Gastroesophageal sphincter (tissue), 3 donors: Measurements from ENCODE around the gene TADA1.

Experiments
- CTCF ChIP-seq, 4 experiments: fragments of 200-600 bp in 2 of 4; fragments of 450-650 bp in 2 of 4; sonication (generic) in 1 of 4; IDR thresholded peaks; one replicate each; pipeline ENCODE4 v1.5.1; 2017 to 2019; ENCODE audit warnings: antibody characterized with exemption in 4 of 4, mild to moderate bottlenecking in 2 of 4, moderate library complexity in 2 of 4
- EP300 ChIP-seq: sonication (generic); formaldehyde crosslinking; IDR thresholded peaks from one replicate; pipeline ENCODE4 v1.6.1; 2017; ENCODE audit warnings: antibody characterized with exemption, mild to moderate bottlenecking
- POLR2A ChIP-seq, 2 donors: fragments of 450-650 bp; IDR thresholded peaks; one replicate each; pipeline ENCODE4 v1.6.1; 2017; ENCODE audit warnings: antibody characterized with exemption in 2 of 2, mild to moderate bottlenecking in 2 of 2, moderate library complexity in 1 of 2
- POLR2AphosphoS5 ChIP-seq: sonication (generic); formaldehyde crosslinking; IDR thresholded peaks from one replicate; pipeline ENCODE4 v1.6.1; 2017; ENCODE audit warnings: antibody characterized with exemption

- TF ChIP-seq CTCF (IDR thresholded peaks at IDR 0.05) (peak in 2 of 4 experiments; percentile 5 to 33), EP300 (no peak), POLR2A (IDR thresholded peaks at IDR 0.05) (peak; percentile 71 to 80), POLR2AphosphoS5 (peak; percentile 73)
These were observed 37.1 kb downstream of the TADA1 start, which contains the start of gene POGK for GRCh38 chr1:166838766-166839599.
